WTC11 (cell line): ENCODE results near the gene NDUFS5.

ENCODE experiments used
- ARID4B ChIP-seq: sonication (generic); formaldehyde crosslinking; IDR thresholded peaks from 2 replicates; pipeline ENCODE4 v1.8.0; 2023; ENCODE audit warnings: missing genetic modification reagents, mild to moderate bottlenecking, borderline replicate concordance
- ATF3 ChIP-seq: sonication (generic); formaldehyde crosslinking; conservative IDR thresholded peaks from 2 replicates; pipeline ENCODE4 v1.8.1; 2022; ENCODE audit warnings: mild to moderate bottlenecking, missing genetic modification reagents
- CTCF ChIP-seq: fragments of 200-600 bp; IDR thresholded peaks from 2 replicates; pipeline ENCODE4 v1.8.0; 2022; ENCODE audit warnings: antibody characterized with exemption
- JUN ChIP-seq: sonication (generic); formaldehyde crosslinking; IDR thresholded peaks from 2 replicates; pipeline ENCODE4 v1.8.0; 2023; ENCODE audit warnings: mild to moderate bottlenecking, missing genetic modification reagents
- NR2C2 ChIP-seq: sonication (generic); formaldehyde crosslinking; IDR thresholded peaks from 2 replicates; pipeline ENCODE4 v1.8.0; 2022; ENCODE audit warnings: mild to moderate bottlenecking, missing genetic modification reagents

GRCh38 chr1:39063191-39063590, 37.0 kb downstream of the NDUFS5 start:
- TF ChIP-seq CTCF (no peak), ARID4B (CRISPR knock-in tag) (no peak), JUN (no peak), NR2C2 (CRISPR knock-in tag) (no peak), ATF3 (CRISPR knock-in tag) (no peak)
